GM19395 (cell line): ENCODE measurements around the gene GPATCH4.
"Not testable (repeated sequence)": the region's sequence is repeated elsewhere in the genome, so short reads cannot be mapped to it uniquely, and the experiment has no call there.

Experiments
- ATAC-seq: cut with Tn5 transposase; IDR thresholded peaks from one replicate; pipeline ENCODE4 v1.9.1; 2021; ENCODE audit warnings: mild to moderate bottlenecking, moderate library complexity; ENCODE audit not compliant: unreplicated experiment

Gene GPATCH4

DNA sequence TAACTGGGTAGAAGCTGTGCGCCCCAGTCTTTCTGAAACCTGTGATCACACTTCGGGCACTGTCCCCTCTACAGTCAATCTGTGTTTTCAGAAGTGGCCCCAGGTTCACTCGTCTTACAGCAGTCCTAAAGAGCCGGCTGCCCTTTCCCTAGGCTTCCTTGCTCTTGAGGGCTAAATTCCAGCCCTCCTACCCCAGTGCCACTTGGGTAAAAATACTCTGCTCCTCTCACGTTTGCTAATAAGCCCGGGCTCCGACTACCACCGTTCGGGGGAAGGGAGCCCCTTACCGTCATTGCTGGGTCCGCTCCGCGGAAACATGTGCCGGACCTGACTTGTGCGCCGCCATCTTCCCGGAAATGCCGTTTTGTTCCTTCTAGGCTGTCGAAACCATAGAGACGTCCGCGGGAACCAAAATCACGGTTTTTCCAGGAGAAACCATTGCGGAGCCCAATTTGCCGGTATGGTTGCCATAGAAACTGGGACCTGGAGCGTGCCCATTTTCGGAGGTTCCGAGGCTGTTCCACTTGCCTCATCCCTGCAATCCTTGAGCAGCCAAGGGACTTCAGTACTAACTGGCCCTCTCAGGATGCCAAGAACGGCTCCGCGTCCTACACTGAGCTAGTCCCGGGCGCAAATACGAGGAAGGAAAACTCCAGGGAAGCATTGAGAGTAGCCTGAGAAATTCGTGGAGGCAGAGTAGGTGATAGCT, at the start of gene GPATCH4:
Gene GPATCH4, minus strand, starts transcription at position 358 of the 709 bp plus-strand sequence.
- ATAC-seq: peak; percentile 66

DNA sequence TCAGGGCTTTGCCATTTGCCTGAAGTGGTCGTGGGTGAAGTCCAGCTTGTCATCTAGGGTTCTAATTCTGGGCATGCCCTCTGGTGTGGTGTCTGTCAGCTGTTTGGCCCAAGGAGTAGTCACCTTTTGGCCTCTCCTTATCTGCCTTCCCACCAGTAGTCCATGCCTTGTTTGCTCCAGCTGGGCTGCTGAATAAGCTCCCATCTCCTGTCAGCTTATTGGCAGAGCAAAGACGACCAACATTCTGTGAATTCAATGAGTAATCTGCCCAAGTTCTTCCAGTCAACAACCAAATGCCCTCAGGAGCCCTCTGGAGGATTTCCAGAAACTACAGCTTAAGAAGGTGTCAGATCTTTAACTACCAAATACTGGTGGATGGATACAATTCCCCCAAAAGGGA, 47.7 kb upstream of the GPATCH4 start:
- no peak for ATAC-seq

DNA sequence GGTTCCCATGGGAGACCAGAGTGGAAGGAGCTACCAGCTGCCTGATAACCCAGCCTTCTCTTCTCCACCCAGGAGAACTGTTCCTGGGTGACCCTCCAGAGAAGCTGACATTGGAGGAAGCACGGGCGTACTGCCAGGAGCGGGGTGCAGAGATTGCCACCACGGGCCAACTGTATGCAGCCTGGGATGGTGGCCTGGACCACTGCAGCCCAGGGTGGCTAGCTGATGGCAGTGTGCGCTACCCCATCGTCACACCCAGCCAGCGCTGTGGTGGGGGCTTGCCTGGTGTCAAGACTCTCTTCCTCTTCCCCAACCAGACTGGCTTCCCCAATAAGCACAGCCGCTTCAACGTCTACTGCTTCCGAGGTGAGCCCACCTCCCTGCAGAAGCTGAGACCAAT, 47.2 kb upstream of the GPATCH4 start:
- ATAC-seq: no peak

DNA sequence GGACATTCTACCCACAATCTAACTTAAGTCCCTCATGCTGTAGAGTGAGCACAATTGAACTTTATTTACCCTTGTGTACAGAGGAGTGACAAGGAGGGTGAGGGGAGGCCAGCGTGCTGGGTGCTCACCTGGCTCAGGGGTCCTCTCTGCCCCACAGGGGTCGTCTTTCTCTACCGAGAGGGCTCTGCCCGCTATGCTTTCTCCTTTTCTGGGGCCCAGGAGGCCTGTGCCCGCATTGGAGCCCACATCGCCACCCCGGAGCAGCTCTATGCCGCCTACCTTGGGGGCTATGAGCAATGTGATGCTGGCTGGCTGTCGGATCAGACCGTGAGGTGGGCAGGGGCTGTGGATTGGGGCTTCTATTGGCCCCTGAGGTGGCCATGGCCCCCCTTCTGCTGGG, 46.1 kb upstream of the GPATCH4 start:
- ATAC-seq: no peak

DNA sequence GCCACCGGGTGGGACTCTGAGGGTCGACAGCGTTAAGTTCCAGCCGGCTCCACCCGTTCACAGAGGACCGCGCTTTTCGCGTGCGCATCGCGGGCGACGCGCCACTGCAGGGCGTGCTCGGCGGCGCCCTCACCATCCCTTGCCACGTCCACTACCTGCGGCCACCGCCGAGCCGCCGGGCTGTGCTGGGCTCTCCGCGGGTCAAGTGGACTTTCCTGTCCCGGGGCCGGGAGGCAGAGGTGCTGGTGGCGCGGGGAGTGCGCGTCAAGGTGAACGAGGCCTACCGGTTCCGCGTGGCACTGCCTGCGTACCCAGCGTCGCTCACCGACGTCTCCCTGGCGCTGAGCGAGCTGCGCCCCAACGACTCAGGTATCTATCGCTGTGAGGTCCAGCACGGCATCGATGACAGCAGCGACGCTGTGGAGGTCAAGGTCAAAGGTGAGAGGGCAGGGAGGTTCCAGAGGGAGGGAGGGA, 45.5 kb upstream of the GPATCH4 start:
- no peak for ATAC-seq

DNA sequence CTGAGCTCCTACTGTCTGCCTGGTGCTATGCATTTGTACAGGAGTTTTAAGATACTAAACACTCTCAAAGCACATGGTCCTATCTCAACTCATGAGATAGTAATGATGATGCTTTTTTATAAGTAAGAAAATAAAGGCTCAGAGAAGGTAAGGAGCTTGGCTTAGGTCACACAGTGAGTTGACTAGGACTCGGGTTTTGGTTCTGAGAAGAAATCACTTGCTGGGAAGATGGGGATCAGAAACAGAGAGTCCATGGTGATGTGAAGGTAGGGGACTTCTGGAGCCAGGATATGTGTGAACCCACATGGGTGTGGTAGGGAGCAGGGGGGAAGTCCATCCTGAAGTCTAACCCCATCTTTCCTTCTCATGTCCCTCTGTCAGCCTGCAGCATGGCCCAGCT, 44.4 kb upstream of the GPATCH4 start:
- no peak for ATAC-seq

DNA sequence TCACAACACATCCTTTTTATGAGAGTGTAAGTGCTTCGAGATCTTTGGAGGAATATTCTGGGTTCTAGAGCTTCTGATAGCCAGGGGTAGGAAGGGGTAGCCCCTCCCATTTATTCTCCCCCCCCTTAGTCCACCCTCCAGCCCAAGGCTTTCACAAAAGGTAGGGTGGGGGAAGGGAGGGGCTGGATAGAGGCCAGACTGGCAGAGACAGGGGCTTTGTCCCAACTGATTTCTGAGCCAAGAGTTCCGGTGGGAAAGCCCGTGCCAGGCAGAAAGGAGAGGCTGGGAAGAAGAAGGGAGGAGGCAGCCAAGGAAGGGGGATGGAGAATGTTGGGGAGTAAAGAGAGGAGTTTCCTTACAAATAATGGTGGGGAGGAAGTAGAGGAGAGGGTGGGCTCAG, 43.8 kb upstream of the GPATCH4 start:
- no peak for ATAC-seq

DNA sequence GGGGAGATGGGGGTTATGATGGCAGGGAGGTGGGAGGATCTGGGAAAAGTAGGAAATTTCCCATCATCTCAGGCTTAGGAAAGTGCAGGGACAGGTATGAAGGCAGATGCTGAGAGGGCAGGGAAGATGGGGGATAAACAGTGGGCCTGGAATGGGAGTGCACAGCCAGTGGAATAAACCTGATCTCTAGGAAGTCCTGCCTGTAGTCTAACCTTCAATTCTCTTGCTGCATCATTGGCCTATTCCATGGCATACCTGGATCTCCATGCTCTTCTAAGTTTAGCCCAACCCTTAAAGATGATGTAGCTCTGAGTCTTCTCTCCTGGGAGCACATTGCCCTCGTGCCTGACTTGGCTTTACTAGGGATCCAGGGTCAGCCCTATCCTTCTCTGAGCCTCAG, 43.4 kb upstream of the GPATCH4 start:
- ATAC-seq: no peak

DNA sequence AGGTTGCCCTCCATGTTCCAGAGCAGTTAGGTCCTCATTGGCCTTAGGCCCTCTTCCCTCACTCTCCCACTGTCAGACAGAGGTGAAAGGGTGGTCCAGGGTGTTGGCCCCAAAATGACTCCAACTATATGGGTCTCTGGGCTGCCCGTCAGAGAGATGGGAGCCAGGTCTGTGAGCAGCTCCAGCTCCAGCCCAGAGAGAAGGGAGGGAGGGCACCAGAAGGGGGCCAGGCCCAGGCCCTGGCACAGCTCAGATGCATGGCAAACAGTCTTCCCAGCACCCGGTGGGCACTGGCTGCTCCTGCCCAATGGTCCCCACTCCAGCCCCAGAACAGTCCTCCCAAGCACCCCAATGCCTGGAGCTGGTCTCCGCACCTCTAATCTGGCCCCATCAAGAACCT, 42.9 kb upstream of the GPATCH4 start:
- ATAC-seq: no peak

DNA sequence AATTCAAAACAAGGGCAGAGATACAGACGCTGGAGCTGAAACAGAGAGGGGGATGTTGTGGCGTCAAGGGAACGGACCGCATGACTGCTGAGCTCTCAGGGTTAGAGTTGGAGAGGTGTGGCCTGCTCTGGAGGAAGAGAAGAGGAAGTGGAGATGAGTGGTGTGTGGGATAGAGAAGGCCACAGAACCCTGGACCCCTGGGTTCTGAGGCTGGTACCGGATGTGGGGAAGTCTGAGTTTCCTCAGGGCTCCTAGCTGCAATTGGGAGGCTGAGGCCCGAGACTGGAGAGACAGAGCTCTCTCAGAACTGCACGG, 42.5 kb upstream of the GPATCH4 start:
- ATAC-seq: no peak

DNA sequence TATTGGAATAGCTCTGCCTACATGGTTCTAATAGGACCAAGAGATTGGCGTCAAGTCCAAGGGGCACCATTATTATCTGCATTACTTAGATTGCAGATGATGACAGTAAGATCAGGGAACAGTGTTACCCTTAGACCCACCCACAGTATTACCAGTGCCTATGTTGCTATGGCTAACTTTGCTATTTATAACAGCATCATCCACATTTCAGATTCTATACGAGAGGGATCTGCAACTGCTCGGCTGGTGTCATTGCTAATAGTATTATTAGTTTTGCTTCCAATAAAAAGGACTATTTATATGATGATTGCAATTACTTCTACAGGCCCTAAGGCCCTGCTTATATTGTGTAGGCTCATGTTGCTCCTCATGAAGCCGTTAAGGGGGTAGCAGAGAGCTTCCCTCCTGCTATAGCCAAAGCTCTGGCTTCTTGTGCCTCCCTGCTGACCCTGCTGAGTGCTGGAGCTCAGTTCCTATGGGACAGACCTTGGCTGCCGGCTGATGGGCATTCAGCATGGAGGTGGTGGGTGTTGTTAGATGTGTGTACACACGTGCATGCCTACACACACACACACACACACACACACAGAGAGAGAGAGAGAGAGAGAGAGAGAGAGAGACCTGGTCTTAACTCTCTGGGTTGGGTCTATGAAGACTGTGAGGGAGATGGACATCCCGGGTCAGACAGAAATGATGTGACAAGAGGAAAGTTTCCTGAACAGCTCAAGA, 41.9 kb upstream of the GPATCH4 start:
- ATAC-seq: no peak

DNA sequence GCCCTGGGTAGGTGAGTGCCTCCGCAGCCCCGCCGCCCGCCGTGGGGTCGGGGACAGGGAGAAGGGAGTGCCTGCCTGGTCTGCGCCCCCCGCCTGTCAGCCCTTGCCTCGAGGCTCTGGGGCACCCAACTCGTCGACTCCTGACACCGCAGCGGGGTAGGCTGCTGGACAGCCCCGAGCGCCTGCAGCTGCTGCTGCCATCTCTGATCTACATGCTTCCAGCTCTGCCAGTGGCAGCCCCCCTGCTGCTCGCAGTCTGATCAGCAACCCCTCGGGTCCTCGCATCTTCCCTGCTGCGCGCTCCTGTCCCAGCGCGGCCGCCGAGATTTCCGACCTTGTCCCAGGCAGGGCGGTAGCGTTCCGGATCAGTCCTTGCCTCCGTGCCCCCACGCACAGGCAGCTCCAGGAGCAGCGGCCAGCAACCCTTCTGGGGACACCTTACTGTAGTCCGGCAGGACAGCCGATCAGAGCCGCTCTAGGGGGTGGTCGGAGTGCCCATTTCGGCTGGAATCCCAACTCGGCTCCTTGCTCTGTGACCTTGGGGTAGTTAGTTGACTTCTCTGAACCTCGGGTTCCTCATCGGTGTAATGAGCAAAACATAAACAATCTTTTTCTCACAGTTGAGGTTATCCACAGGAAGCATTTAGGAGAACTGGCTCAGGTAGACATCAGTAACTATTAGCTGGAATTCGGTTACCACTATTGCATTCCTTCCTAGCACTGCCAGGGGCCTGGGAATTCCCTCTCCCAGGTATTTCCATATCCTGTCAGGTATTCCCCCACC, 41.2 kb upstream of the GPATCH4 start:
- no peak for ATAC-seq

DNA sequence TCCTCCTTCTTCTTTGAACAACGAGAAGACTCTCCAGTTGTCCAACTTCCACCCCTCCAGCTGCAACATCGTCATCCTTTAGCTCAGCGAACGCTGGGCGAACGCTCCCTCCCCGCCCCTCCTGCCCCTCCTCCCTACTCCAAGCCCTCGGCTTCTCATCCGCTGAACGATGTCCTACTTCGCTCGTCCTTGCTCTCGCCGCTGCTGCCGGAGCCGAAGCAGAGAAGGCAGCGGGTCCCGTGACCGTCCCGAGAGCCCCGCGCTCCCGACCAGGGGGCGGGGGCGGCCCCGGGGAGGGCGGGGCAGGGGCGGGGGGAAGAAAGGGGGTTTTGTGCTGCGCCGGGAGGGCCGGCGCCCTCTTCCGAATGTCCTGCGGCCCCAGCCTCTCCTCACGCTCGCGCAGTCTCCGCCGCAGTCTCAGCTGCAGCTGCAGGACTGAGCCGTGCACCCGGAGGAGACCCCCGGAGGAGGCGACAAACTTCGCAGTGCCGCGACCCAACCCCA, 40.5 kb upstream of the GPATCH4 start, which contains the start of gene BCAN:
Gene BCAN, plus strand, starts transcription at position 357 of the 504 bp plus-strand sequence. CDS start 3,938 bp downstream, outside the sequence.
- no peak for ATAC-seq

DNA sequence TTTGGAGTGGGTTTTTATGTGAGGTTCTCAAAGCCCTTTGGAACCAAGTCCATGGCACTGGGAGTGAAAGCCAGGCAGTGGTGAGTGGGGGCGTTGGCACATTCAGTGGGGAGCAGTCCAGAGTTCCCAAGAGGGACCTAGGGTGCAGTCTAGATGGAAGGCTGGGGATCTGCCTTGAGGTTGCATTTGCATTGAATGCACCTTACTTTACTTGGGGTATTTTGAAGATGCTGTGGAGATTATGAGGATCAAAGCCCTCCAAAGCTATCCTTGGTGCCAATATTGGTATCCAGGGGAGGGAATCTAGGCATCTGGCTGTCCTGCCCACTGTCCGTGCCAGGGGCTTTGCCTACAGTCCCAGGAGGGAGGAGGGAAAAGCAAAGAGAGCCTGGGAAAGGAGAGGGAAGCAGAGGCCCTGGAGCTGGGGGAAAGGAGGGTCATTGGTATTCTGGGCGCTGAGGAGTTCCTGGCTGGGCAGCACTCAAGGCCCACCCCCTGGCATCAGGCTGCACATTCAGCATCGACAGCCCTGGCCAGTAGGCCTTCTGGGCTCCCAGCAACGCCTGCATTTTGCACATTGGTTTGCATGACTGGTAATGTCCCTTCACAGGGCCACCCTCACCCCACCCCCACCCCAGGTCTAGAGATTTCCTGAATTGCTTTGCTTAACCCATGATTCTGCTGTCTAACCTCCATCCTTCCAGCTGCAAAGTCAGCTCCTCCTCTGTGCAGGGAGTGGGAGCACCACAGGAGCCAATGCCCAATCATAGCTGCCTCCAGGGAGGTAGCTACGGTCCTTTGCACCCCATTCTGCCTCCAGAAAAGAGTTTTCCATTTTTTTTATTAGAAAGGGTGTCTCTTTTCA, 39.8 kb upstream of the GPATCH4 start:
- no peak for ATAC-seq

DNA sequence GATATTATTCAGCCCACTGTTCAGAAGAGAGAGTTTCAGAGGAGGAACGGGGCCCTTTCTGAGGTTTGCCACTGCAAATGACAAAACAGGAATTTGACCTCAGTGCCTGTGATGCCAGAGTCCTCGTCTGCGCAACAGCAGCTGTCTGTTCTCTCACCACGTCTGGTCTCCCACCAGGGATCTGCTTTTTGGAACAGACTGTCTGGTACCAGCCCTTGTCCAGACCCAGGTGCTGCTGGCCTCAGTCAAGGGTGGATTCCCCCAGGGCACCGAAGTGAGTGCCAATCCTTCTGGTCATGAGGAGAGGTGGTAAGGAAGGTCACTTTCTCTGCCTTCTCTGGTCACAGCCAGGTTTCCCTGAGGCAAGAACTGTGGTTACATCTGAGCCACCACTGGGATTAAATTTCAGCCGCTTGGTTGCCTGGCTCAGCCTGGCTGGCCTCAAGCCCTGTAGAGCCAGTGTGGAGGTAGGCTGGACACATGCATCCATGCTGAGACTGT, 38.4 kb upstream of the GPATCH4 start:
- ATAC-seq: no peak

DNA sequence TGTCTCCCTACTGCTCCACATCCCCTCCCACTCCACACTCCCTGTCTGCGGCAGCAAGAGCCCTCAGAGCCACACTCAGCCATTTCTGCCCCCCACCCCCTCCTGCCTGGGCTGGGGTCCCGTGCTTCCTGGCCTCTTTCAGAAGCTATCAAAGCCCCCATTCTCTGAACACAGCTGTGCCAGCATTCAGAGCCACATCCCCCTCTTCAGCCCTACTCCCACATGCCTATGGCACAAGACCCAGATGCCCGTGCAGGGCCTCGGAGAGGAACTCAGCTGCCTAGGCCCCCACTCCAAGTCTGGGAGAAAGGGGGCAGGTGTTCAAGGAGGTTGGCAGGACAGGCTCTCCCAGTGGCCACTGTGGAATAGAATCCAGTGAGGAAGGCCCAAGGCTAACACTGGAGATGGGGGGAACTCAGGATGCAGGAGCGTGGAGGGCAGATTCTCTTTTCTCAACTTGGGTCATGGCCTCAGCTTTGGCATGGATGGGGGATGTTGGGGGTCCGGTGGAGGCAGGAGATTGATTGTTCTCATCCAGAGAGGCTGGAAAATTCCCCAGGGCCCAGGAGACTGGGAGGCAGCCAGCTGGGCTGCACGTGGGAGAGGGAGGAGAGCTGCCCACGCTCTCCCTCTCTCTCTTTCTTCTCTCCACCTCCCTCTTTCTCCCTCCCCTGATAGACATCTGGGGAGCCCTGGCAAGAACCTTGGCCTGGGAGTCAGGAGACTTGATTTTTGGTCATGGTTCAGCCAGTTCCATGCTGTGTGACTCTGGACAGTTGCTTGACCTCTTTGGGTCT, 37.1 kb upstream of the GPATCH4 start:
- ATAC-seq: no peak

DNA sequence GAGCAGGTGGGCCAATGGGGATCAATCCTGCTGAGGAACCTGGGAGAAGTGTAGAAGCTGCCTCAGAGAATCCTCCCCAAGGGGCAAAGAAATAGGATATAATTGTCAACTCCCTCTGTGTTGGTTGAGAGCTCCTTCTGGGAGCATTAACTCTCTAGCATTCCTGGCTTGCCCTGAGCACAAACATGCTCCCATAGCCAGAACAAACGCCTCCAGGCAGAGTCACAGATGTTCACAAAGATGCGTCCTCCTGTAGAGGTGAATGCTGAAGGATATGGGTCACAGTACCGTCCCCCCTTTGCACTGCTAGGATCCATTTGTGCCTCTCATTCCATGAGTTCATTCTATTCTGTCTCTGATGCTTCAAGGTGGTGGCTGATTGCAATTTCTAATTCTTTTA, 31.1 kb upstream of the GPATCH4 start:
- ATAC-seq: no peak

DNA sequence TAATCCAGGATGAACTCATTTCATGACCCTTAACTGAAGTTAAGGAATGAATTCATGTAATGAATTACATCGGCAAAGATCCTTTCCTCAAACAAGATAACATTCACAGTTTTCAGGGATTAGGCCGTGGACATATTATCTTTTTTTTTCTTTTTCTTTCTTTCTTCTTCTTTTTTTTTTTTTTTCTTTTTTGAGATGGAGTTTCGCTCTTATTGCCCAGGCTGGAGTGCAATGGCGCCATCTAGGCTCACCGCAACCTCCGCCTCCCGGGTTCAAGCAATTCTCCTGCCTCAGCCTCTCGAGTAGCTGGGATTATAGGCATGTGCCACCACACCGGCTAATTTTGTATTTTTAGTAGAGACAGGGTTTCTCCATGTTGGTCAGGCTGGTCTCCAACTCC, 29.9 kb upstream of the GPATCH4 start:
- not testable (repeated sequence) for ATAC-seq

DNA sequence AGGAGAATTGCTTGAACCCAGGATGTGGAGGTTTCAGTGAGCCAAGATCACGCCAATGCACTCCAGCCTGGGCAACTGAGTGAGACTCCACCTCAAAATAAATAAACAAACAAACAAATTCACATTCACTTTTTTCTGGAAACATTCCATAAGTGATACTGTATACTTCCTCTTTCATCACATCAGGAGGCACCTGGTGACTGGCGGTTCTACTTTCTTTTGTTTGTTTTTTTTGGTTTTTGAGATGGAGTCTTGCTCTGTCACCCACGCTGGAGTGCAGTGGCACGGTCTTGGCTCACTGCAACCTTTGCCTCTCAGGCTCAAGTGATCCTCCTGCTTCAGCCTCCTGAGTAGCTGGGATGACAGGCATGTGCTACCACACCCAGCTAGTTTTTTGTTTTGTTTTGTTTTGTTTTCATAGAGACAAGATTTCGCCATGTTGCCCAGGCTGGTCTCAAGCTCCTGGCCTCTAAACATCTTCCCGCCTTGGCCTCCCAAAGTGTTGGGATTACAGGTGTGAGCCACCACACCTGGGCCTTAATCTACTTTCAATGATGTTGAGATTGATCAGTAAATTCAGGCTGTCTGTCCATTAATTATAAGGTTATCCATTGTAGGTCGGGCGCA, 28.7 kb upstream of the GPATCH4 start:
- no peak for ATAC-seq
